A549 (cell line): ENCODE data around the gene FLVCR1. TPM values are rescaled to one million over a fixed set of nuclear protein-coding genes. Genes with fewer than 3 reads are reported as not detected.

Source experiments
- ATAC-seq, 2 experiments: fragments of 200-7000 bp in 1 of 2; fragments of >200 bp in 1 of 2; cut with Nextera tagmentation in 1 of 2; cut with Tn5 transposase in 1 of 2; 3 replicates each; pipeline versions ENCODE4 v1.8.0 to v1.9.1; 2018 to 2020; ENCODE audit warnings: mild to moderate bottlenecking in 1 of 2, moderate library complexity in 1 of 2
- CTCF ChIA-PET: fragments of 300-600 bp; sonication (Branson Sonifier 250); formaldehyde crosslinking; extraction: SDS; loops from one replicate; lab custom pipeline; 2021; ENCODE audit warnings: antibody characterized with exemption, inconsistent platforms; lab: Yijun Ruan, JAX
- POLR2A ChIA-PET: fragments of 350-600 bp; formaldehyde crosslinking; extraction: SDS; loops from one replicate; lab custom pipeline; 2021; ENCODE audit warnings: antibody characterized with exemption, inconsistent platforms; lab: Yijun Ruan, JAX
- DNase-seq, 2 experiments: peaks; one replicate each; pipeline versions ENCODE4 v3.0.0 to v3.0.0-alpha.2; 2011 to 2016; ENCODE audit warnings: low read depth in 1 of 2, low spot score in 1 of 2
- FAIRE-seq: peaks from 2 replicates; lab custom pipeline; 2011; peaks lifted over from hg19 to GRCh38; lab: Jason Lieb, UNC
- H3K27ac ChIP-seq, 2 experiments: fragments of >200 bp; sonication (Bioruptor Twin); formaldehyde crosslinking; 3 replicates each; pipeline ENCODE4 v1.5.1; 2016 to 2017
- H3K4me1 ChIP-seq: fragments of >200 bp; sonication (Bioruptor Twin); formaldehyde crosslinking; 3 replicates; pipeline ENCODE4 v1.6.1; 2016
- H3K4me2 ChIP-seq: fragments of >200 bp; sonication (Bioruptor Twin); formaldehyde crosslinking; 3 replicates; pipeline ENCODE4 v1.6.1; 2016
- H3K4me3 ChIP-seq: fragments of >200 bp; sonication (Bioruptor Twin); formaldehyde crosslinking; 3 replicates; pipeline ENCODE4 v1.5.1; 2016
- H3K9me3 ChIP-seq: fragments of >200 bp; sonication (Bioruptor Twin); formaldehyde crosslinking; 3 replicates; pipeline ENCODE4 v1.6.1; 2016
- CBX2 ChIP-seq: fragments of 200-600 bp; sonication (generic); IDR thresholded peaks from 2 replicates; pipeline ENCODE4 v1.6.1; 2016; ENCODE audit warnings: low read depth, mild to moderate bottlenecking, borderline replicate concordance
- CBX8 ChIP-seq: fragments of 200-600 bp; sonication (generic); IDR thresholded peaks from 2 replicates; pipeline ENCODE4 v1.6.1; 2016
- CEBPB ChIP-seq, 2 experiments: fragments of >200 bp in 1 of 2; sonication (Bioruptor Twin) in 1 of 2; formaldehyde crosslinking in 1 of 2; IDR thresholded peaks; 2 replicates each; pipeline ENCODE4 v1.6.1; 2012 to 2016
- CHD4 ChIP-seq: fragments of 200-600 bp; sonication (generic); IDR thresholded peaks from 2 replicates; pipeline ENCODE4 v1.6.1; 2016; ENCODE audit warnings: antibody characterized with exemption, mild to moderate bottlenecking, borderline replicate concordance
- EHF ChIP-seq: fragments of 250-450 bp; sonication (Bioruptor Pico); IDR thresholded peaks from 2 replicates; pipeline ENCODE4 v1.5.0; 2020; ENCODE audit warnings: mild to moderate bottlenecking
- ELK1 ChIP-seq: fragments of 150-350 bp; IDR thresholded peaks from 2 replicates; pipeline ENCODE4 v1.6.1; 2014; ENCODE audit warnings: low read depth, mild to moderate bottlenecking, low read length
- ESRRA ChIP-seq: fragments of 150-350 bp; IDR thresholded peaks from 2 replicates; pipeline ENCODE4 v1.6.1; 2014; ENCODE audit warnings: mild to moderate bottlenecking, low read length, borderline replicate concordance
- FOSB ChIP-seq: fragments of 250-450 bp; sonication (Bioruptor Pico); IDR thresholded peaks from 2 replicates; pipeline ENCODE4 v1.5.0; 2020; ENCODE audit warnings: mild to moderate bottlenecking, moderate library complexity
- FOSL2 ChIP-seq, 2 experiments: fragments of 450-650 bp in 1 of 2; fragments of >200 bp in 1 of 2; sonication (Bioruptor Twin) in 1 of 2; formaldehyde crosslinking; IDR thresholded peaks; 2 replicates each; pipeline versions ENCODE4 v1.5.0 to v1.6.1; 2016 to 2020; ENCODE audit warnings: mild to moderate bottlenecking in 1 of 2, moderate library complexity in 1 of 2
- FOXS1 ChIP-seq: fragments of 250-450 bp; sonication (Bioruptor Pico); IDR thresholded peaks from 2 replicates; pipeline ENCODE4 v1.5.0; 2020; ENCODE audit warnings: mild to moderate bottlenecking, moderate library complexity
- GATA3 ChIP-seq: IDR thresholded peaks from 2 replicates; pipeline ENCODE4 v1.6.1; 2012; ENCODE audit warnings: borderline replicate concordance
- HDAC2 ChIP-seq: fragments of 200-600 bp; sonication (generic); IDR thresholded peaks from 2 replicates; pipeline ENCODE4 v1.6.1; 2016
- HEYL ChIP-seq: fragments of 250-450 bp; sonication (Bioruptor Pico); IDR thresholded peaks from 2 replicates; pipeline ENCODE4 v1.8.0; 2021; ENCODE audit warnings: mild to moderate bottlenecking, moderate library complexity
- HOXB13 ChIP-seq: fragments of 250-450 bp; sonication (Bioruptor Pico); IDR thresholded peaks from 2 replicates; pipeline ENCODE4 v1.5.0; 2020; ENCODE audit warnings: low read depth, mild to moderate bottlenecking, moderate library complexity
- HOXB5 ChIP-seq: fragments of 250-450 bp; sonication (Bioruptor Pico); IDR thresholded peaks from 2 replicates; pipeline ENCODE4 v1.5.0; 2020; ENCODE audit warnings: mild to moderate bottlenecking, moderate library complexity
- JUN ChIP-seq, 2 experiments: fragments of >200 bp; sonication (Bioruptor Twin); formaldehyde crosslinking; IDR thresholded peaks; 2 replicates in 1 of 2; 3 replicates in 1 of 2; pipeline ENCODE4 v1.6.1; 2016 to 2017
- KDM1A ChIP-seq: fragments of 200-600 bp; sonication (generic); IDR thresholded peaks from 2 replicates; pipeline ENCODE4 v1.6.1; 2016; ENCODE audit warnings: low read depth, mild to moderate bottlenecking
- MAFK ChIP-seq: fragments of 450-650 bp; IDR thresholded peaks from 2 replicates; pipeline ENCODE4 v1.6.1; 2014; ENCODE audit not compliant: partially characterized antibody
- MAX ChIP-seq: IDR thresholded peaks from 2 replicates; pipeline ENCODE4 v1.6.1; 2012
- MAZ ChIP-seq: fragments of 150-350 bp; IDR thresholded peaks from 2 replicates; pipeline ENCODE4 v1.6.1; 2014; ENCODE audit warnings: antibody characterized with exemption, low read depth, low read length, borderline replicate concordance
- PBX3 ChIP-seq: IDR thresholded peaks from 2 replicates; pipeline ENCODE4 v1.6.1; 2012
- PHF8 ChIP-seq: fragments of 200-600 bp; sonication (generic); IDR thresholded peaks from 2 replicates; pipeline ENCODE4 v1.6.1; 2016; ENCODE audit warnings: low read depth, mild to moderate bottlenecking, antibody characterized with exemption, moderate library complexity, borderline replicate concordance
- POLR2A ChIP-seq: IDR thresholded peaks from 2 replicates; pipeline ENCODE4 v1.6.1; 2012; ENCODE audit warnings: mild to moderate bottlenecking, low read length
- POLR2AphosphoS2 ChIP-seq: conservative IDR thresholded peaks from 2 replicates; pipeline ENCODE4 v1.6.1; 2012; ENCODE audit warnings: low read length, improper control_type of control experiment, inconsistent platforms
- RAD21 ChIP-seq, 2 experiments: fragments of >200 bp in 1 of 2; sonication (Bioruptor Twin) in 1 of 2; formaldehyde crosslinking in 1 of 2; IDR thresholded peaks in 1 of 2; conservative IDR thresholded peaks in 1 of 2; 2 replicates in 1 of 2; 3 replicates in 1 of 2; pipeline ENCODE4 v1.6.1; 2012 to 2018; ENCODE audit warnings: inconsistent platforms in 1 of 2
- RCOR1 ChIP-seq: fragments of 150-350 bp; IDR thresholded peaks from 2 replicates; pipeline ENCODE4 v1.6.1; 2014; ENCODE audit warnings: antibody characterized with exemption, low read length, low read depth
- RFX5 ChIP-seq: fragments of 450-650 bp; IDR thresholded peaks from 2 replicates; pipeline ENCODE4 v1.7.1; 2014; ENCODE audit warnings: antibody characterized with exemption, mild to moderate bottlenecking, moderate library complexity
- RNF2 ChIP-seq: fragments of 200-600 bp; sonication (generic); IDR thresholded peaks from 2 replicates; pipeline ENCODE4 v1.6.1; 2016; ENCODE audit warnings: low read depth, mild to moderate bottlenecking, antibody characterized with exemption, moderate library complexity, borderline replicate concordance
- SMC3 ChIP-seq: fragments of >200 bp; sonication (Bioruptor Twin); formaldehyde crosslinking; IDR thresholded peaks from 3 replicates; pipeline ENCODE4 v1.6.1; 2018; ENCODE audit warnings: inconsistent platforms
- ZFP36 ChIP-seq: fragments of 450-650 bp; IDR thresholded peaks from 2 replicates; pipeline ENCODE4 v1.6.1; 2014; ENCODE audit warnings: borderline replicate concordance; ENCODE audit not compliant: partially characterized antibody
- WGBS: methylation state at CpG from one replicate; pipeline ENCODE4 v1.1.6; 2017; ENCODE audit errors: missing lambda C conversion rate; 5-methylcytosine and 5-hydroxymethylcytosine counted together
- polyA plus RNA-seq, 4 experiments: library from polyadenylated mRNA; depleted of rRNA in 3 of 4; stranded (reverse); fragments of >200 nt; fragmentation: RNase III in 1 of 4; extraction: RNeasy Plus Mini Kit Qiagen cat#74134 plus additional on column Dnase treatment in 1 of 4; gene quantifications; 2 replicates in 3 of 4; 3 replicates in 1 of 4; pipeline ENCODE4 v1.2.3, GENCODE V29; 2011 to 2017

Gene FLVCR1
- polyA plus RNA-seq, 2 of the 4 experiments (the other 2 are of a cell fraction) = 14.9 to 15.4 TPM

GRCh38 chr1:212916481-212917133 lies 58.5 kb downstream of the FLVCR1 start:
- DNase-seq = no peak
- ChIA-PET CTCF (interaction anchor here (1.0 to 1.4 kb wide), 4 partner anchors 7 to 219 kb away, joined by 3 to 4 read pairs (median 4); partner anchors contain the start of genes NSL1 and TATDN3), POLR2A (no interaction called here)
- 94% methylated on average over 23 of the region's 23 CpGs for WGBS
- H3K4me3 ChIP-seq = no peak overlapping the region
- no peak for FAIRE-seq
- TF ChIP-seq POLR2AphosphoS2 (no peak), HDAC2 (no peak), CEBPB (IDR thresholded peaks at IDR 0.05) (no peak), SMC3 (no peak), MAZ (no peak), FOSB (CRISPR knock-in tag) (no peak), ESRRA (no peak), CHD4 (no peak), HEYL (no peak), RCOR1 (no peak), POLR2A (no peak)
- peak overlapping the region; percentile 95 to 96 for H3K27ac ChIP-seq
- H3K4me2 ChIP-seq = peak overlapping the region; percentile 72; the same call in 1 of the 3 replicates
- no peak for ATAC-seq
- H3K4me1 ChIP-seq = peaks cover 33% of the 10 kb centered on the region
- H3K9me3 ChIP-seq = peaks cover 13% of the 10 kb centered on the region

GRCh38 chr1:212917134-212917485 lies 59.0 kb downstream of the FLVCR1 start:
- WGBS = 92% methylated on average over 9 of the region's 9 CpGs
- H3K9me3 ChIP-seq = peaks cover 13% of the 10 kb centered on the region
- ATAC-seq = no peak
- FAIRE-seq = no peak
- H3K4me3 ChIP-seq = no peak overlapping the region
- DNase-seq = no peak
- no peak overlapping the region for H3K4me2 ChIP-seq
- CTCF ChIA-PET = no interaction called here
- POLR2A ChIA-PET = no interaction called here
- TF ChIP-seq RFX5 (no peak), MAX (no peak), FOSL2 (IDR thresholded peaks at IDR 0.05) (no peak), FOSL2 (CRISPR knock-in tag; IDR thresholded peaks at IDR 0.05) (no peak)
- peak overlapping the region; percentile 95 to 96 for H3K27ac ChIP-seq
- H3K4me1 ChIP-seq = peaks cover 33% of the 10 kb centered on the region

- TF ChIP-seq FOSL2 (IDR thresholded peaks at IDR 0.05) (no peak), FOSL2 (CRISPR knock-in tag; IDR thresholded peaks at IDR 0.05) (no peak), RAD21 (conservative IDR thresholded peaks at IDR 0.05 in 1 of 2, IDR thresholded peaks at IDR 0.05 in 1 of 2) (no peak), HOXB5 (CRISPR knock-in tag) (no peak), CBX8 (no peak), JUN (IDR thresholded peaks at IDR 0.05) (no peak), RNF2 (no peak), SMC3 (no peak), KDM1A (no peak), POLR2AphosphoS2 (no peak), CEBPB (IDR thresholded peaks at IDR 0.05) (no peak), EHF (no peak), FOXS1 (CRISPR knock-in tag) (no peak), PHF8 (no peak)
- 84% methylated on average over 5 of the region's 5 CpGs for WGBS
Measured at GRCh38 chr1:212917858-212918257, 59.8 kb downstream of the FLVCR1 start.

GRCh38 chr1:212918824-212919223 lies 60.7 kb downstream of the FLVCR1 start:
- CTCF ChIA-PET = no interaction called here
- ATAC-seq (no peak), FAIRE-seq (no peak), DNase-seq (no peak)
- POLR2A ChIA-PET = no interaction called here
- Histone ChIP-seq H3K4me2 (no peak overlapping the region), H3K4me3 (no peak overlapping the region), H3K27ac (peak overlapping the region in 1 of 2 experiments; percentile 37; a peak in 2 of 6 replicates), H3K9me3 (peaks cover 13% of the 10 kb centered on the region), H3K4me1 (peaks cover 27% of the 10 kb centered on the region)
- WGBS = 84% methylated on average over 2 of the region's 2 CpGs
- TF ChIP-seq MAFK (no peak), POLR2AphosphoS2 (no peak), FOSL2 (IDR thresholded peaks at IDR 0.05) (no peak), FOSL2 (CRISPR knock-in tag; IDR thresholded peaks at IDR 0.05) (no peak), ZFP36 (no peak), PBX3 (no peak), HOXB13 (CRISPR knock-in tag) (no peak), PHF8 (no peak), SMC3 (no peak), ELK1 (no peak), CBX8 (no peak), GATA3 (no peak), CBX2 (no peak), ESRRA (no peak), RCOR1 (no peak)

More at GRCh38 chr1:212917858-212918257, 59.8 kb downstream of the FLVCR1 start:
- H3K4me1 ChIP-seq = peaks cover 33% of the 10 kb centered on the region
- no peak overlapping the region for H3K4me3 ChIP-seq
- CTCF ChIA-PET = no interaction called here
- POLR2A ChIA-PET = no interaction called here
- peak overlapping the region; percentile 53 to 96 for H3K27ac ChIP-seq
- DNase-seq (no peak), ATAC-seq (no peak), FAIRE-seq (no peak)
- peaks cover 13% of the 10 kb centered on the region for H3K9me3 ChIP-seq
- H3K4me2 ChIP-seq = no peak overlapping the region
